Nucleus accumbens (tissue), 56 donors: ENCODE results near the gene TMEM229B.
"Not testable (repeated sequence)": the region's sequence is repeated elsewhere in the genome, so short reads cannot be mapped to it uniquely, and the experiment has no call there.

ENCODE experiments used
- DNase-seq, 56 donors: peaks; one replicate each; lab custom pipeline; 2025; lab: John Stamatoyannopoulos, UW

The TMEM229B gene

DNA sequence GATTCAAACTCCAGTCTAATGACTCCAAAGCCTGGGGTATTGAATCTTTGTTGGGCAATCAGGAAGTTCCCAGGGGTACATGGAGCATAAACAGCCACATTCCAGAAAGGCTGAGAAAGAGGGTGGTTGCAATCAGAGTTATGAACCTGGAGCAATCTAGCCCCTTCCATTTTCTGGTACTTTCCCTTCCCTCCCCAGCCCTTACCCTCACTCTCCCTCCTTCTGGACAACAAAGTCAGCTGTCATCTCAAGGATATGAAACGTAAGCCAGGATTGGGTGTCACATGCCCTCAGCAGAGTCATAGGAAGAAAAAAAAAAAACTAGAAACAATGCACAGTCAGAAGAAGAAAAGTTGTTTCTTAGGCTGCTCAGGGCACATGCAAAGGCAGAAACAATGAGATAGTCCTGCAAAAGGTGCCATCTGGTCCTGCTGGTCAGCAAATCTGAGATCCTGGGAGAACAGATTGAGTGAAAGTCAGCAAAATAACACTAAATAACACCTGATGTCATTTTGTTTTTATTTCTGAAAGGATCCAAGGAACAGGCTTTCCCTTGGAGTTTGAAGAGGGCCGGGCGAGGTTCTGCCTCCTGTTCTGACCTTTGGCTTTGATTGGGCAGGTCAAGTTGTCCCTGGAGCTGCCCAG, 27.1 kb downstream of the TMEM229B start:
- no peak for DNase-seq

DNA sequence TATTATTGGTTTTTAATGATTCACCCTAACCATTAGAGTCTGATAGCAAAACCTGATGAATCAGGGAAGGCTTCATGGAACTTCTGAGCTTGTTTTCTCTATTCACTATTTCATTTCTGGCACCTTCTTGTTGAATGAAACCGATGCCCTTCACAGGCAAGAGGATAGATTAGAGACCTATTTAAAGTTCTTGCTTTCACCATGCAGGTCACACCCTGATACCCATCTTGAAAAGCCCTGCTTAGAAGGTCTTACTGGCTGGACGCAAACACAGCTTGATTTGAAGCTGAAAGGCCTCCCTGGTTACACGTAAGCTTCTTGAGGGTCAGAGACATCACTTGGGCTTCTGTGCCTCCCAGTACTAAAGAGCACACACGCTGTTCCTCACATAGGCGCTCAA, 29.2 kb downstream of the TMEM229B start:
- DNase-seq = no peak

DNA sequence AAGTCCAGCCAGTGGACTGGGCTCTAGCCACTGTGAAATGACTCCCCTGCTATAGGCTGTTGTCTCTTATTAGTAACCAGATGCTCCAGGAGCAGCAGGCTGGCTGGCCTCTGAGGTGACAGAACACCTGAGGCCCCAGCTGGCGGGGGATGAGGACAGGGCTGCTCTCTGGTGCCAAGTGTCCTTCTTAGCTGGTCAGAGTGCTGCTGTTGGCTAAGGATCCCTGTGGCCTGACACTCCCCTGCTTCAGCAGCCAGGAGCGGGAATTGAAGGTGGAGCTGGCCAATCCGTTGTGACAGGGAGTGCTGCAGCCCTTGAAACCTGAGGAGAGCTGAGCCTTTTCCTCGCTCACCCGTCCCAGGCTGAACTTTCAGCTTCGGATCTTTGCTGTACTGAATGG, 30.7 kb downstream of the TMEM229B start:
- DNase-seq = no peak

DNA sequence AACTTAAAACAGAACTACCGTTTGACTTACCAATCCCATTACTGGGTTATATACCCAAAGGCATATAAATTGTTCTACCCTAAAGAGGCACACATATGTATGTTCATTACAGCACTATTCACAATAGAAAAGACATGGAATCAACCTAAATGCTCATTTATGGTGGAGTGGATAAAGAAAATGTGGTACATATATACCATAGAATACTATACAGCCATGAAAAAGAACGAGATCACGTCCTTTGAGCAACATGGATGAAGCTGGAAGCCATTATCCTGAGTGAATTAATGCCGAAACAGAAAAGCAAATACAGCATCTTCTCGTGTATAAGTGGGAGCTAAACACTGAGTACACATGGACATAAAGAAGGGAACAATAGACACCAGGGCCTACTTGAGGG, 31.8 kb downstream of the TMEM229B start:
- no peak for DNase-seq

DNA sequence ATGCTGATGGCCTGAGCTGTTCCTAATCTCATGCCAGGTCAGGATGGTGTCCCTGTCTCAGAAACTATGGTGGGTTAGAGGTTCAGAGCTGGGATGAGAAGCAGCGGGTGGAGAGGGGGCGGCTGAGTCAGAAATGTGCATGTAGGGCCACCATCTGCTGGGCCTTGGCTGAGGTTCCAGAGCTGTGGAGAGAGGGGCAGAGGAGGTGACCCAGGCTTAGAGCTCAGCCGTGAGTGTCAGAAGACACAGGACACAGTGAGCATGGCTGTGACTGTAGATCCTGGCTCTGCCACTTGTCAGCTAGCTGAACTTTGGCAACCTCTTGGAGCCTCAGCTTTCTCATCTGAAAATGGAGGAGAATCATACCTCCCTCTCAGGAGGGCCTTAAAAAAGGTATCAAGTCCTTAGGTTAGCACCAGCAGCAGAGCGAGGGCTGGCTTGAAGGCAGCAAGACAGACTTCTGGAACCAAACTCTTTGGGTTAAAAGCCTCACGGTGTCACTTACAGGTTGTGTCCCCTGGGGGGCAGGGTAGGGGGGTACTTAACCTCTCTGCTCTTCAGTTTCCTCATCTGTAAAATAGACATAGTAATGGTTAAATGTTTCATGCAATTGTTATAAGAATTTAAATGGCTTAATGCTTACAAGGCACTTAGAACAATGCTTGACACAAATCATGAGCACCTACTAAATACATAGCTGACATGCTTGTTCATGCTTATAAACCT, 34.8 kb downstream of the TMEM229B start:
- no peak for DNase-seq

DNA sequence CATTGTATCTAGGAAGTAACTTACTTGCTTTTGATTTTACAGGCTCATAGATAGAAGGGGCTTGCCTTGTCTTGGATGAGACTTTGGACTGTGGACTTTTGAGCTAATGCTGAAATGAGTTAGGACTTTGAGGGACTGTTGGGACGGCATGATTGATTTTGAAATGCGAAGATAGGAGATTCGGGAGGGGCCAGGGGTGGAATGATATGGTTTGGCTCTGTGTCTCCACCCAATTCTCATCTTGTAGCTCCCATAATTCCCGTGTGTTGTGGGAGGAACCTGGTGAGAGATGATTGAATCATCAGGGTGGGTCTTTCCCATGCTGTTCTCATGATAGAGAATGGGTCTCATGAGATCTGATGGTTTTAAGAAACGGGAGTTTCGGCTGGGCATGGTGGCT, 36.9 kb downstream of the TMEM229B start:
- DNase-seq = not testable (repeated sequence)

DNA sequence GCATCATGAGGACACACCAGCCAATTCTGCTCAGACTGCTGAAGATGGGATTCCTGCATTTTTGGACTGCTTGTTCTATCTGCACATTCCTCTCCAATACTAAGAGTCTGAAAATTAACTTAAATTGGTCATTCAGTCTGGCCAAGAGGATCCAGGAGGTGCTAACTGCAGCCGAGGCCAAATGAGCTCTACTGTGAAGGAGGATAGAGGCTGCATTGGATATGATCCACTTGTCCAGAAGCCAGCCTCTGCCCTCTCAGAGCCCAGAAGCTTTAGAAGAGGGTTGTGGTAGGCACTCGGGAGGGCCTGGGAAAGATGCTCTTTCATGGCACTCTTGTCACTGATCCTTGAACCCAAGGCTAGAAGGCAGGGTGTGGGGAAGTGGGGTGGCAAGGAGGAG, 39.4 kb downstream of the TMEM229B start:
- DNase-seq = peak in 3 of 56 donors; percentile 11 to 19 (median 16)

DNA sequence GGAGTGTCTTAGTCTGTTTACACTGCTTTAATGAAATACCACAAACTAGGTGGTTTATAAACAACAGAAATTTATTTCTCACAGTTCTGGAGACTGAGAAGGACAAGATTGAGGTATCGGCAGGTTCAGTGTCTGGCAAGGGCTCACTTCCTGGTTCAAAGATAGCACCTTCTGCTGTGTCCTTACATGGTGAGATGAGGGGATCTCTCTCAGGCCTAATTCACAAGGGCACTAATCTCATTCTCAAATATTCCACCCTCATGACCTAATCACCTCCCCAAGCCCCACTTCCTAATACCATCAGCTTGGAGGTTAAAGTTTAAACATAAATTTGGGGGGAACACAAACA, 41.5 kb downstream of the TMEM229B start:
- no peak for DNase-seq

DNA sequence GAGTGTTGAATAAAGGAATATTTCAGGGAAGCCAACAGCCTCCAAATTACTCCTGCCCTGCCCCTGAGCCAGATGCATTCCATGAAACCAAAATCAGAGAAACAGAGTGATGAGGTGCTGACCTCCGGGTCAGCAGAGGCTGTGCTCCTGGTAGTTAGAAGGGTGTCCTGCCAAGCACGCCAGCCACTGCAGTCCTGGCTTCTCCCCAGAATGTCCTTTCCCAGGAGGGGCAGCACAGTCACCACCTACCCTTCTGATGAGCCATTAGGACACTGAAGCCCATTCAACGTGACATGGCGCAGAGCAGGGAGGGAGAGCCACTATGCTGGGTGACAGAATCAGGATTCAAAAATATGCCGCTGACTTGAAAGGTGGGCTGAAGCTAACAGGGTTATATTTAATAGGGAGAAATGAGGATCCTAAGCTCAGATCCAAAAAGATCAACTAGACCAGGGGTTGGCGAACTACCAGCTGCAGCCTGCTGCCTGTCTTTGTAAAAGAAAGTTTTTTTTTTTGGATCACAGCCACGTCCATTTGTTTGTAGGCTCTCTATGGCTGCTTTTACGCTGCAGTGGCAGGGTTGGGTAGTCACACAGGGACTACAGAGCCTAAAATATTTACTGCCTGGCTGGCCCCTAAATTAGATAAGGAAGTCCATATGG, 42.0 kb downstream of the TMEM229B start:
- peak in 11 of 56 donors; percentile 7 to 46 (median 13) for DNase-seq

DNA sequence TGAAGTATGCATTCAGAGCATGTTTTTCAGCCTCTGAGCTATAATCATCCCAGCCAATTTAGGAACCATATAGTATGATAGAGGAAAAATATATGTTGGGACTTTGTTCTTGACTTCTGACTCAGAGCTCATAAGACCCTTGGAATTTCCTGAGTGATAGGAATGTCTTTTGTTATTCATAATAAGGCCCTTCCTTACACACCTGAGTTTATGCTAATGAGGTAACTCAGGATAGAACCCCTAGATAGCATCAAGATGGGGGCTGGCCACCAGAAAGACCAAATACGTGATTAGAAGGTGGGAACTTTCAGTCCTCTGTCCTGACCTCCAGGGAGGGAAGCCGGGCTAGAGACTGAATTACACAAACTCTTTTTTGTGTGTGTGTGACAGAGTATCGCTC, 44.1 kb downstream of the TMEM229B start:
- DNase-seq = no peak

DNA sequence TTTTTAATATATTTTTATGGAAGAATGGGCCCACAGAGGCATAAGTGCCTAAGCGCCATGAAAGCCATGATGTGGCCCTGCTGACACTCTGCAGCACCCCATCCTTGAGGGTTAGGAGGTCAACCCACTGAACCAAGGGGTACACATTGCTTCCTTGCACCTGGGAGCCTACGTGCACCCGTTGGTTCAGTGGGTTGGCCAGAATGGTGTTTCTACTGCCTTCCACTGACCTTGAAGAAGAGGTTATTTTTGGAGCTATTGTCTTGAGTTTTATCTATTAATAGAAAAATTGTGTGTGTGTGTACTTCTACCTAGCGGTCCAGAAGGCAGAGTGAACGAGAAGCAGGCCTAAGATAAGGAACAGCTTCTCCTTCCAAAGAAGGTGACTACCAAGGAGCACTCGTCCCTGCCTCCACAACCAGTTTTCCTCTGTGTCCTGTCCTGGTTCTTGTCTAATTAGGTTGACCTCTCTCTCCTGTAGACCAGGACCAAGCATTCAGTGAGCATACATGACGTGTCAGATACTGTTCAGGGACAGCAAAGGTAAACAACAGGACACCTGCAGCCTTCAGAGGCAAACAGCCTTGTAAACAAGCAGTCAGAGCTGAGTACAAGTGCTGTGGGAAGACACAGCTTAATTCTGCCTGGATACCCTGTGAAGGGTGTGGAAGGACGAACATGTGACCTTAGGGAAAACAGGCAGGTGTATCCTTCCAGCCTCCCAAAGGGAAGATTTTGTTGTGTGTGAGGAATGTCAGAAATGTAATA, 46.2 kb downstream of the TMEM229B start:
- no peak for DNase-seq

DNA sequence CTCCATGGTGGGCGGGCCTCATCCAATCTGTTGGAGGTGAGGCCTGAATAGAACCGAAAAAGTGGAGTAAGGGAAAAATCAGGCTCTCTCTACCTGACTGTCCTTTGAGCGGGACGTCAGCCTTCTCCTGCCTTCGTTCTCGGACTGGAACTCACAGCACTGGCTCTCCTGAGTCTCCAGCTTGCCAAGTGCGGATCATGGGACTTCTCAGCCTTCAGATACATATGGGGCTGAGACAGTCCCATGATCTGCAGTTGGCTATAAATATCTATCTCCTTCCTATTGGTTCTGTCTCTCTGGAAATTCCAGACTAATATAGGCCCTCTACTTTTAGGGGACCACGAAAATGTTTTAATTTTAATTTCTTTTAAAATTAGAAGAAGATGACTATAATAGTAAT, 46.8 kb downstream of the TMEM229B start:
- DNase-seq = no peak

DNA sequence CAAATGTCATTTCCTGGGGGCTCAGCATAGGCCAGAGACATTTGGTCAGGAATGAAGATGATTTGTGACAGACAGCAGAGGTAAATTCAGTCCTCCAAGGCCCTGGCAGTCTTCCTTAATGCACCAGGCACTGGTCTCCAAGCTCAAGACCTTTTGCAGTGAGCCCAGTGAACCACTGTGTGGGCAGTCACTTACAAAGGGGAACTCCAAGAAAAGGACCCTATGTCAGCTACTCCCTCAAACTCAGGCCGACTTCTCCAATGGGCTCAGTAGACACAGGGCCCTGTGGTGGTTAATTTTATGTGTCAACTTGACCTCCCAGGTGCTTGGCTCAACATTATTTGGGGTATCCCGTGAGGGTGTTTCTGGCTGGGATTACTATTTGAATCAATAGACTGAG, 47.3 kb downstream of the TMEM229B start:
- no peak for DNase-seq

DNA sequence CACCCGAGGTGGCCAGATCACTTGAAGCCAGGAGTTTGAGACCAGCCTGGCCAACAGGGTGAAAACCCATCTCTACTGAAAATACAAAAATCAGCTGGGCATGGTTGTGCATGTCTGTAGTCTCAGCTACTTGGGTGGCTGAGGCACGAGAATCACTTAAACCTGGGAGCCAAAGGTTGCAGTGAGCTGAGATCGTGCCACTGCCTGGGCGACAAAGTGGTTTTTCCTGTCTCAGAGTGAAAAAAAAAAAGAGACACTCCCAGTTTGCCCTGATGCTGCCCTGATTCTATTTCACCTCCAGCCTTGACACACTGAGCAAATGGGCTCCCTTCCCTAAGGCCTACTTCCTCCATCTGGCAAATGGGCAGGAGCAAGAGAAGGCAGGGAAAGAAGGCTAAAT, 48.0 kb downstream of the TMEM229B start:
- DNase-seq = no peak

DNA sequence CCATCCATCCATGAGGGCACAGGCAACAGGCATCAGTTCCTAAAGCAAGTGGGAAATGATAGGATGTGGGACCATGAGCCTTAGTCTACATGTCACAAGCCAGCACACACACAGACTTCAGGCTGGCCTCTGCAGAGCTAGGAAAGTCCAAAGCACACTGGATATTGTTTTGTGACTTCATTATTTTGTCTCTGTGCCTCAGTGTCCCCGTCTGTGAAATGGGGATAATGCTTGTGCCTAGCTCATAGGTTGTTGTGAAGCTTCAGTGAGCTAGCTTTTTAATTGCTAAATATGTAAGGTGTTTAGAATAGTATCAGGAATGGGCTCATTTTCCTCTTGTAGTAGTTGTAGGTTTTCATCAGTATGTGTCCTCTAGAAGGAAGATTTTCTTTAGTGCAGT, 49.6 kb downstream of the TMEM229B start:
- no peak for DNase-seq

DNA sequence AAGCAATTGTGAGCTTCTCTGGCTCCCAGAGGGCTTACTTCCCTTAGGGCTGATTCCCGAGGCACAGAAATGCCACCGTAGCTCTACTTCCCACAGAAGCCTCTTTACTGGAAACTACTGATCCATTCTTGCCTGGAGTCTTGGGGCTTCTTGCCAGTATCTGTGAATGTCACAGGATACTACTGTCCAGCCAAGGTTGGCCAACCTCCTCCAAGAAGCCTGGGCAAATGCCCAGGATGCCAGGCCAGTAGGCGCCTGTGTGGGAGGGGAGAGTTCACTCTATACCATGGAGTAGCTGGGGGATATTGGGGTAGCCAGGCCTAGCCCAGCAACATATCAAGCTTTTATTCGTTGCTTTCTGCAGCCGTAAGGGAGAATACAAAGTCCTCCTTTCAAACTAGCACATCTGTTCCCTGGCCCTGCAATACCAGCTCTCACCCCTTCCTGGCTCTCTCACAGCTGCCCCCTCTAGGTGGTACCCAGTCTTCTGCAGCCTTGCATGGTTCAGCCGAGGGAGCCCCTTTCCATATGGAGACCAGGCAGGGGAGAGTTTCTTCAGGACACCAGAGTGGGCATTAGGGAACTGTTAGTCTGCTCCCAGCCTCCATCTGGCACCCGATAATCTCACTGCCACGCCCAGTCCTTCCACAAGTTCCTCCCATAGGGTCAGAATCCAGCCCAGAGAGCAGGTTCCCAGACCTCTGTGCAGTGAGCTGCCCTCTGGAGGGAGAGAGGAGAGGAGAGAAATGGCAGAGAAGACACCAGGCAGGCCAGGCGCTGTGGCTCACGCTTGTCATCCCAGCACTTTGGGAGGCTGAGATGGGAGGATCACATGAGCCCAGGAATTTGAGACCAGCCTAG, 52.3 kb downstream of the TMEM229B start:
- peak in 29 of 56 donors; percentile 4 to 62 (median 21) for DNase-seq

DNA sequence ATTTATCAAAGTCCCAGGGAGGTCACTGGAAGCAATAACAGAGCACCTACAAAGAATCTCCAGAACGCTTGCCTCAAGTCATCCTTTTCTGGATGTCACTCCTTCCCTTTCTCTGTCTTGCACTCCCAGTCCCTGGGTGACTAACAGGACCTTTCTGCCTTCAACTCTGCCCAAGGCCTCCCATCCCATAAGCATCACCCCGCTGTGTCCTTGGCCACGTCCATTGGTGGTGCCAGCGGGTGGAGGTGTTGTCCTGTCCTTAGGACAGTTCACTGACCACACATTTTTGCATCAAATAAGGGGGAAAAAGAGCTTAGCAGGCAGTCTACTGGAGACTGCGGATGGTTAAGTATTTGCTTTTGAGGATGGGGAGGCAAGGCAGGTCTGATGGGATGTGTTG, 52.9 kb downstream of the TMEM229B start:
- DNase-seq = no peak

DNA sequence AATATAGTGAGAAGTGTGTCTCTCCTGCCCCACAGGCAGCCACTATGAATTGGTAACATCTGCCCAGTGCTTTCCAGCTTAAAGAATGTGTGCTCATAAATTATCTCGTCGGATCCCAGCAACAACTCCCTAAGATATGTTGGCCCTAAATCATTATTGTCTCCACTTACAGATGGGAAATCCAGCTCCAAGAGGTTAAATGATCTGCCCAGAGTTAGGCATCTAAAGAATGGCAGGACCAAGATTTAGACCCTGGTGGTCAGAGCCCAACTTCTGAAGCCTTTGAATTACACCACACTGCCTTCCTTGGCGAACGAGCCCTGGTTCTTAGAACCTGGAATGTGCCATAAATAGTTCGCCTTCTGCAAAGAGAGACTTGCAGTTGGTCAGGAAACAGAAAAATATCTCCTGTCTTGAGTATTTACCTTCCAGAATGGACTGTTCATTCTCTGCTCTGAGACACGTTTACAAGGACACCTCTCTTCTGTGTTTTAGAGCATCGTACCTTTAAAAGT, 56.4 kb downstream of the TMEM229B start:
- no peak for DNase-seq

DNA sequence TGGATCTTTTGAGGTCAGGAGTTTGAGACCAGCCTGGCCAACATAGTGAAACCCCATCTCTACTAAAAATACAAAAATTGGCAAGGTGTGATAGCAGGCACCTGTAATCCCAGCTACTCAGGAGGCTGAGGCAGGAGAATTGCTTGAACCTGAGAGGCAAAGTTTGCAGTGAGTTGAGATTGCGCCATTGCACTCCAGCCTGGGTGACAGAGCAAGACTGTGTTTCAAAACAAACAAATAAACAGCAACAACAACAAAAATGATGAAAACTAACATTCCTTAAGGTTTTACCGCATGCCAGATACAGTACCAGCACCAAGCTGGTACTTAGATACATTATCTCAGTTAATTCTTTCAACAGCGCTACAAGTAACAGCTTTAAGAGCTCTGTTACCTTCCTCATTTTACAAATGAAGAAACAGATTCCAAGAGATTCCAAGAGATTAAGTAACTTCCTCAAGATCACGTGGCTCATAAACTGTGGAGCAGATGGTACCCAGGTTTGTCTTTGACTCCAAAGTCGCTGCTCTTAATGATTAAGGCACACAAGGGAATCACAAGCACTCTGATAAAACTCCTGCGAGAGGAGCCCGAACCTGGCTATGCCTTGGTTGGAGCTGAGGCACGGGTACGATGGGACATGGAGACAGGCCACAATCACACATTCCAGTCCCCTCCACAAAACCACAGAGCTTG, 58.9 kb downstream of the TMEM229B start:
- no peak for DNase-seq
